Mucosa of descending colon (tissue), 3 donors: ENCODE measurements around the gene OGDHL. TPM values are rescaled to one million over a fixed set of nuclear protein-coding genes. Genes with fewer than 3 reads are reported as not detected.

Experiments
- ATAC-seq: fragments of 200-7000 bp; cut with Tn5 transposase; one replicate; pipeline ENCODE4 v1.9.1; 2020; ENCODE audit warnings: mild to moderate bottlenecking, moderate library complexity
- DNase-seq, 3 donors: peaks; one replicate each; pipeline ENCODE4 v3.0.0-alpha.2; 2020
- H3K36me3 ChIP-seq: fragments of 200-600 bp; one replicate; pipeline ENCODE4 v1.8.0; 2021; ENCODE audit warnings: low read depth, mild to moderate bottlenecking
- H3K4me1 ChIP-seq: fragments of 200-600 bp; one replicate; pipeline ENCODE4 v1.8.0; 2021; ENCODE audit warnings: low read depth, mild to moderate bottlenecking
- H3K4me3 ChIP-seq: fragments of 200-600 bp; one replicate; pipeline ENCODE4 v1.8.0; 2021; ENCODE audit warnings: mild to moderate bottlenecking
- H3K9me3 ChIP-seq: fragments of 200-600 bp; one replicate; pipeline ENCODE4 v1.8.0; 2021; ENCODE audit warnings: mild to moderate bottlenecking
- intact Hi-C, 2 donors: fragments of 100-400 bp; cut with DNase I in 1 of 2; cut with micrococcal nuclease in 1 of 2; formaldehyde crosslinking; loops; one replicate each; pipeline versions ENCODE4 v1.11.0 to v1.11.1; 2022; cut with DNase I, micrococcal nuclease
- total RNA-seq, 3 donors: library from RNA; stranded (reverse); fragmentation: NEBNext Ultra II Directional in 2 of 3; extraction: Animal tissue kit (Norgen Biotek cat#: 25700) in 2 of 3; gene quantifications; one replicate each; pipeline versions ENCODE4 v1.2.1 to v1.2.4, GENCODE V29; 2021 to 2023
- TF ChIP-seq, protein P1 (sequence below): fragments of 200-600 bp; IDR thresholded peaks from one replicate; pipeline ENCODE4 v1.8.0; 2022; ENCODE audit warnings: antibody characterized with exemption, mild to moderate bottlenecking
- donor health status: DM: no; HTN: no; CAD: no; lungs with moderate emphysema.
- donor health status: DM: no; HTN: no; CAD: no.
- donor health status: DM: no; HTN: yes; CAD: no.

Gene OGDHL
- total RNA-seq, 3 donors from 2014 or later = 1.9 to 2.6 (median 2.5) TPM

DNA sequence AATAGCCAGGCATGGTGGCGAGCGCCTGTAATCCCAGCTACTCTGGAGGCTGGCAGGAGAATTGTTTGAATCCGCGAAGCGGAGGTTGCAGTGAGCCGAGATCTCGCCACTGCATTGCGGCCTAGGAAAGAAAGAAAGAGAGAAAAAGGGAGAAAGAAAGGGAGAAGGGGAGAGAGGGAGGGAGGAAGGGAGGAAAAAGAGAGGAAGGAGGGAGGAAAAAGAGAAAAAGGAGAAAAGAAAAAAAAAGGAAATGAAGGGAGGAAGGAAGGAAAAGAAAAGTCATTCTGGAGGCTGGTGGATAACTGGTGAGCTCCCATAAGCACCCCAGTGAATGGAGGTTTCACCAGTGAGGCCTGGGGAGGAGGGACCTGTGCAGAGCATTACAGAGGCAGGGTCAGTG is 7.6 kb upstream of the OGDHL start:
- no peaks in the 10 kb centered on the region for H3K9me3 ChIP-seq
- no peak for DNase-seq
- no peaks in the 10 kb centered on the region for H3K36me3 ChIP-seq
- intact Hi-C loops = no loop called here
- ATAC-seq = no peak
- TF ChIP-seq, protein P1, sequence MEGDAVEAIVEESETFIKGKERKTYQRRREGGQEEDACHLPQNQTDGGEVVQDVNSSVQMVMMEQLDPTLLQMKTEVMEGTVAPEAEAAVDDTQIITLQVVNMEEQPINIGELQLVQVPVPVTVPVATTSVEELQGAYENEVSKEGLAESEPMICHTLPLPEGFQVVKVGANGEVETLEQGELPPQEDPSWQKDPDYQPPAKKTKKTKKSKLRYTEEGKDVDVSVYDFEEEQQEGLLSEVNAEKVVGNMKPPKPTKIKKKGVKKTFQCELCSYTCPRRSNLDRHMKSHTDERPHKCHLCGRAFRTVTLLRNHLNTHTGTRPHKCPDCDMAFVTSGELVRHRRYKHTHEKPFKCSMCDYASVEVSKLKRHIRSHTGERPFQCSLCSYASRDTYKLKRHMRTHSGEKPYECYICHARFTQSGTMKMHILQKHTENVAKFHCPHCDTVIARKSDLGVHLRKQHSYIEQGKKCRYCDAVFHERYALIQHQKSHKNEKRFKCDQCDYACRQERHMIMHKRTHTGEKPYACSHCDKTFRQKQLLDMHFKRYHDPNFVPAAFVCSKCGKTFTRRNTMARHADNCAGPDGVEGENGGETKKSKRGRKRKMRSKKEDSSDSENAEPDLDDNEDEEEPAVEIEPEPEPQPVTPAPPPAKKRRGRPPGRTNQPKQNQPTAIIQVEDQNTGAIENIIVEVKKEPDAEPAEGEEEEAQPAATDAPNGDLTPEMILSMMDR = no peak
- no peaks in the 10 kb centered on the region for H3K4me1 ChIP-seq
- H3K4me3 ChIP-seq = no peak overlapping the region

DNA sequence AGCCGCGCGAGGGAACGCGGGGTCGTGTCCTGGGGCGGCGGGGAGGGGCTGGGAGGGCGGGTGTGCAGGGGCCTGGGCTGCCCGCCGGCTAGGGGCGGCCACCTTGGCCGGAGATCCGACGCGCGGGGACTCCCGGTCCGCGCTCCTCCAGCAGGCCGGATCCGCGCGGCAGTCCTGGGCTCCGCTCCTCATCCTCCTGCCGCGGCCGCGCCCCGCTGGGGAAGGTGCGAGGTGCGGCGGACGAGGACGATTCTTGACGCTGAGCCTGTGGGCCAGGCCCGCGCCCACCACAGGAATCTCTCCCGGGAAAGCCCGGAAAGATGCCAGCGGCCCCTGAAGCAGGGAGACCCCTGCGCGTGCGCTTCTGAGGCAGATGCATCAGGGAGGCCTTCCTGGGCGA is 6.6 kb upstream of the OGDHL start:
- DNase-seq (no peak), ATAC-seq (no peak)
- Histone ChIP-seq H3K4me1 (no peaks in the 10 kb centered on the region), H3K9me3 (no peaks in the 10 kb centered on the region), H3K36me3 (no peaks in the 10 kb centered on the region), H3K4me3 (no peak overlapping the region)
- TF ChIP-seq, protein P1 = no peak
- intact Hi-C loops = no loop called here

DNA sequence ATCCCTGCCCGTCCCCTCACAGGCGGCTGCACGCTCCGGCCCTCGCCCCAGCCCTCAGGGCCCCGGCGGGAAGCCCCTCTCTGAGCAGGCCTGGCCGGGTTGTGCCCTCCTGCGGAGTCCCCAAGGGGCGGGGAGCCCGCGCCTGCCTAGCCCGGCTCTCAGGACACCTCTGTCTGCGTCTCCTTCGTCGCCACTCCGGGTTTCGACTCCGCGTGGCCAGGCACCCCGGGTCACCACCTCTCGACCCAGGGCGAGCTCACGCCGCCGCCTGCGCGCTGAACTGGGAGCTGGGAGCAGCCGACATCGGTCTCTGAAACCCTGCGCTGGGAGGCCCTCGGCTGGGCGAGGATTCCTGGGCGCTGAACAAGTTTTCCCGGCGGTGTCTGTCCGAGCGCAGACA is 6.2 kb upstream of the OGDHL start:
- intact Hi-C loops = no loop called here
- TF ChIP-seq, protein P1 = no peak
- Histone ChIP-seq H3K36me3 (no peaks in the 10 kb centered on the region), H3K4me3 (no peak overlapping the region), H3K4me1 (no peaks in the 10 kb centered on the region), H3K9me3 (no peaks in the 10 kb centered on the region)
- ATAC-seq (no peak), DNase-seq (no peak)

DNA sequence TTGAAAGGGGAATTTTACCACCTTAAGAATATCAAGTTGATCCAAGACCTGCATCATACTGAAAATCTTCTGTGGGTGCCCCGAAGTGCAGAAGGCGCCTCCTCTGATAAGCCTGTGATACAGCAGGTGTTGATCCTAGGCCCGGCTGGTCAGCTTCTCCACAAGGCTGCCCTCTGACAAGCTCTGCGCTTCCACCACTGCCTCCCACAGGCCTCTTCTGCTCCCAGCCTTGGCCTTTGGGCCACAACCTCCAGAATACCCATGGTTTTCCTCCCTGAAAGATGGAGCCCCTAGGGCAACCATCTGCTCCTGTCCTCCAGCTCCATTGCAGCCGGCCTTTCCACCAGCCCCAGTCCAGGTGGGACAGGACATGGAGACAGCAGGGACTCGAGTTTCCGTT is 5.6 kb upstream of the OGDHL start:
- Histone ChIP-seq H3K36me3 (no peaks in the 10 kb centered on the region), H3K4me1 (no peaks in the 10 kb centered on the region), H3K4me3 (no peak overlapping the region), H3K9me3 (no peaks in the 10 kb centered on the region)
- intact Hi-C loops = no loop called here
- TF ChIP-seq, protein P1 = no peak
- DNase-seq (no peak), ATAC-seq (no peak)

DNA sequence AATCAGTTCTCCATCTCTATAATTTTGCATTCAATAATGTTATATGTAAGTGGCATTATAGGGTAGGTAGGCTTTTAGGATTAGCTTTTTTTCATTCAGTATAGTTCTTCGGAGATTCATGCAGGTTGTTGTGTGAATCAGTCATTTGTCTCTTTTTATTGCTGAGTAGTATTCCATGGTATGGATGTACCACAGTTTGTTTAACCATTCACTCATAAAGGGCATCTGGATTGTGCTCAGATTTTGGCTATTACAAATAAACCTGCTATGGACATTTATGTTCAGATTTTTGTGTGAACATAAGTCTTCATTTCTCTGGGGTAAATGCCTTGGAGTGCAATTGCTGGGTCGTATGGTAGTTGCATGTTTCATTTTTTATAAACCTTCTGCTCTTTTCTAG is 4.4 kb upstream of the OGDHL start:
- DNase-seq (no peak), ATAC-seq (no peak)
- intact Hi-C loops = no loop called here
- Histone ChIP-seq H3K9me3 (no peaks in the 10 kb centered on the region), H3K4me1 (peaks cover 7% of the 10 kb centered on the region), H3K4me3 (no peak overlapping the region), H3K36me3 (no peaks in the 10 kb centered on the region)
- TF ChIP-seq, protein P1 = no peak

DNA sequence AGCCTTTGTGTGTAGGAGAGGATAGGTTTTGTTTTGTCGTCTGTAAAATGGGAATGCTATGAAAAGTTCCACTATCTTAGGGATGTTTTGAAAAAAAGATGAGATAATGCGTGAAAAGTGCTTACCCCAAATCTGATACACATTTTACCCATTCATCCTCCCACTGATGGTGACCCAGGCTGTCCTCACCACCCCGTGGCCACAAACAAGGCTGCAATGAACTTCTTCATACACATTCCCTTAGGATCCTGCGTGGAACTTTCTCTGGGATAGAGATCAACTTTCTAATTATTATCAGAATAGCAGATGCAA is 399 bp upstream of the OGDHL start:
- no peaks in the 10 kb centered on the region for H3K36me3 ChIP-seq
- TF ChIP-seq, protein P1 = no peak
- ATAC-seq (no peak), DNase-seq (no peak)
- H3K4me1 ChIP-seq = peaks cover 7% of the 10 kb centered on the region
- intact Hi-C loops = no loop called here
- no peaks in the 10 kb centered on the region for H3K9me3 ChIP-seq
- no peak overlapping the region for H3K4me3 ChIP-seq
